Measurements from ENCODE around the gene S100A11. TPM values are rescaled to one million over a fixed set of nuclear protein-coding genes. Genes with fewer than 3 reads are reported as not detected.

S100A11 gene
- polyA plus RNA-seq, 1 experiment, result 1,269 TPM

- peaks cover 15% of the 10 kb centered on the region for H3K36me3 ChIP-seq (ENCODE audit: control insufficient read depth, insufficient read depth, low read length)
- POLR2A ChIA-PET, result no interaction called here
- TF ChIP-seq CTCF (IDR thresholded peaks at IDR 0.05; ENCODE audit: insufficient read depth, low read depth, low read length), result no peak
- H3K27me3 ChIP-seq (ENCODE audit: control insufficient read depth, insufficient read depth, low read length), result no peaks in the 10 kb centered on the region
- DNase-seq (ENCODE audit: low read depth), result no peak
- CTCF ChIA-PET, result interaction anchor here (6.6 to 15.0 kb wide), 2 partner anchors 10 to 18 kb away, joined by 29 to 137 read pairs; no protein-coding TSS in a partner anchor
- no peak overlapping the region for H3K4me3 ChIP-seq (ENCODE audit: low read depth, low read length)
Measured at GRCh38 chr1:151986501-151987190, 50.2 kb downstream of the S100A11 start.

- TF ChIP-seq CTCF (IDR thresholded peaks at IDR 0.05; ENCODE audit: insufficient read depth, low read depth, low read length), result no peak
- Histone ChIP-seq H3K4me3 (ENCODE audit: low read depth, low read length) (no peak overlapping the region), H3K36me3 (ENCODE audit: control insufficient read depth, insufficient read depth, low read length) (peaks cover 15% of the 10 kb centered on the region), H3K27me3 (ENCODE audit: control insufficient read depth, insufficient read depth, low read length) (no peaks in the 10 kb centered on the region)
- POLR2A ChIA-PET, result no interaction called here
- CTCF ChIA-PET, result interaction anchor here (6.6 to 15.0 kb wide), 2 partner anchors 9 to 17 kb away, joined by 29 to 137 read pairs; no protein-coding TSS in a partner anchor
- DNase-seq (ENCODE audit: low read depth), result no peak
Measured at GRCh38 chr1:151985768-151986167, 51.0 kb downstream of the S100A11 start.

GRCh38 chr1:151985270-151985669 is 51.5 kb downstream of the S100A11 start:
- DNase-seq (ENCODE audit: low read depth), result no peak
- ChIA-PET CTCF (interaction anchor here (6.6 to 15.0 kb wide), 2 partner anchors 9 to 17 kb away, joined by 29 to 137 read pairs; no protein-coding TSS in a partner anchor), POLR2A (no interaction called here)
- Histone ChIP-seq H3K36me3 (ENCODE audit: control insufficient read depth, insufficient read depth, low read length) (peaks cover 15% of the 10 kb centered on the region), H3K27me3 (ENCODE audit: control insufficient read depth, insufficient read depth, low read length) (no peaks in the 10 kb centered on the region), H3K4me3 (ENCODE audit: low read depth, low read length) (no peak overlapping the region)
- TF ChIP-seq CTCF (IDR thresholded peaks at IDR 0.05; ENCODE audit: insufficient read depth, low read depth, low read length), result no peak

GRCh38 chr1:151984313-151984956 is 52.4 kb downstream of the S100A11 start:
- peaks cover 15% of the 10 kb centered on the region for H3K36me3 ChIP-seq (ENCODE audit: control insufficient read depth, insufficient read depth, low read length)

More at GRCh38 chr1:151984313-151984956, 52.4 kb downstream of the S100A11 start:
- POLR2A ChIA-PET, result no interaction called here
- Histone ChIP-seq H3K27me3 (ENCODE audit: control insufficient read depth, insufficient read depth, low read length) (no peaks in the 10 kb centered on the region), H3K4me3 (ENCODE audit: low read depth, low read length) (no peak overlapping the region)
- no peak for TF ChIP-seq CTCF (IDR thresholded peaks at IDR 0.05; ENCODE audit: insufficient read depth, low read depth, low read length)
- no peak for DNase-seq (ENCODE audit: low read depth)
- CTCF ChIA-PET, result interaction anchor here (1.8 to 15.0 kb wide), 3 partner anchors 8 to 38 kb away, joined by 5 to 137 read pairs (median 29); no protein-coding TSS in a partner anchor

Small RNA genes lying within 50 kb of the gene (small RNA-seq; reads per million reads assigned to genes)
- not detected for gene SPTLC1P4 (ENCODE audit: insufficient read length, low read depth, low replicate concordance)

Other genes with a start within 250 kb of the S100A11 start
- gene TDRKH, start 246.5 kb downstream of the S100A11 start, polyA plus RNA-seq (2011; rRNA removed), result 1.1 and 1.6 TPM in 2 replicates
- not detected in 2 replicates for gene LINGO4, start 231.6 kb downstream of the S100A11 start, polyA plus RNA-seq (2011; rRNA removed)
- not detected in 2 replicates for gene RORC, start 205.2 kb downstream of the S100A11 start, polyA plus RNA-seq (2011; rRNA removed)
- not detected in 2 replicates for gene C2CD4D, start 197.2 kb downstream of the S100A11 start, polyA plus RNA-seq (2011; rRNA removed)
- gene THEM5, start 183.3 kb downstream of the S100A11 start, polyA plus RNA-seq (2011; rRNA removed), result not detected in 2 replicates
- 11.7 and 17.2 TPM in 2 replicates for gene THEM4, start 127.5 kb downstream of the S100A11 start, polyA plus RNA-seq (2011; rRNA removed)
- gene S100A10, start 43.1 kb downstream of the S100A11 start, polyA plus RNA-seq (2011; rRNA removed), result 40.3 and 88.4 TPM in 2 replicates
- not detected in 2 replicates for gene TCHHL1, start 52.1 kb upstream of the S100A11 start, polyA plus RNA-seq (2011; rRNA removed)
- not detected in 2 replicates for gene TCHH, start 78.4 kb upstream of the S100A11 start, polyA plus RNA-seq (2011; rRNA removed)
- gene RPTN, start 122.2 kb upstream of the S100A11 start, polyA plus RNA-seq (2011; rRNA removed), result not detected in 2 replicates
- gene HRNR, start 187.2 kb upstream of the S100A11 start, polyA plus RNA-seq (2011; rRNA removed), result not detected in 2 replicates

Data from BJ (cell line).